ENCODE data around the gene TNFRSF14. TPM values are rescaled to one million over a fixed set of nuclear protein-coding genes. Genes with fewer than 3 reads are reported as not detected.

The TNFRSF14 gene
- polyA plus RNA-seq, 2 of the 4 experiments (the other 2 are of a cell fraction): 0.16 to 0.25 TPM

- no peak for TF ChIP-seq ESRRA (IDR thresholded peaks at IDR 0.05; ENCODE audit: borderline replicate concordance, low read length)
- no peak for TF ChIP-seq CBX8 (IDR thresholded peaks at IDR 0.05)
- no peak for TF ChIP-seq HOXB5 (CRISPR knock-in tag; IDR thresholded peaks at IDR 0.05)
- TF ChIP-seq POLR2AphosphoS2 (conservative IDR thresholded peaks at IDR 0.05; ENCODE audit: low read length): no peak
- no peak for TF ChIP-seq CBX2 (IDR thresholded peaks at IDR 0.05; ENCODE audit: borderline replicate concordance, low read depth)
- TF ChIP-seq, protein P1, sequence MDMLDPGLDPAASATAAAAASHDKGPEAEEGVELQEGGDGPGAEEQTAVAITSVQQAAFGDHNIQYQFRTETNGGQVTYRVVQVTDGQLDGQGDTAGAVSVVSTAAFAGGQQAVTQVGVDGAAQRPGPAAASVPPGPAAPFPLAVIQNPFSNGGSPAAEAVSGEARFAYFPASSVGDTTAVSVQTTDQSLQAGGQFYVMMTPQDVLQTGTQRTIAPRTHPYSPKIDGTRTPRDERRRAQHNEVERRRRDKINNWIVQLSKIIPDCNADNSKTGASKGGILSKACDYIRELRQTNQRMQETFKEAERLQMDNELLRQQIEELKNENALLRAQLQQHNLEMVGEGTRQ (IDR thresholded peaks at IDR 0.05): no peak
Measured at GRCh38 chr1:2564006-2564814, 8.0 kb downstream of the TNFRSF14 start (continued).

GRCh38 chr1:2564815-2565374 is 8.7 kb downstream of the TNFRSF14 start:
- no peaks in the 10 kb centered on the region for H3K4me1 ChIP-seq
- FAIRE-seq: no peak
- no peak overlapping the region for H3K4me3 ChIP-seq
- no peak overlapping the region for H3K4me2 ChIP-seq
- 39% methylated on average over 11 of the region's 14 CpGs for whole genome bisulfite sequencing (ENCODE audit: missing lambda C conversion rate)
- TF ChIP-seq GATA3 (IDR thresholded peaks at IDR 0.05; ENCODE audit: borderline replicate concordance) (no peak), PBX3 (IDR thresholded peaks at IDR 0.05) (no peak), FOSB (CRISPR knock-in tag; IDR thresholded peaks at IDR 0.05) (no peak), EHMT2 (IDR thresholded peaks at IDR 0.05; ENCODE audit: low read depth) (no peak), ESRRA (IDR thresholded peaks at IDR 0.05; ENCODE audit: borderline replicate concordance, low read length) (no peak), RFX5 (IDR thresholded peaks at IDR 0.05) (no peak), ZNF302 (CRISPR knock-in tag; IDR thresholded peaks at IDR 0.05) (no peak), RARB (CRISPR knock-in tag; IDR thresholded peaks at IDR 0.05) (no peak)
- TF ChIP-seq, protein P2, sequence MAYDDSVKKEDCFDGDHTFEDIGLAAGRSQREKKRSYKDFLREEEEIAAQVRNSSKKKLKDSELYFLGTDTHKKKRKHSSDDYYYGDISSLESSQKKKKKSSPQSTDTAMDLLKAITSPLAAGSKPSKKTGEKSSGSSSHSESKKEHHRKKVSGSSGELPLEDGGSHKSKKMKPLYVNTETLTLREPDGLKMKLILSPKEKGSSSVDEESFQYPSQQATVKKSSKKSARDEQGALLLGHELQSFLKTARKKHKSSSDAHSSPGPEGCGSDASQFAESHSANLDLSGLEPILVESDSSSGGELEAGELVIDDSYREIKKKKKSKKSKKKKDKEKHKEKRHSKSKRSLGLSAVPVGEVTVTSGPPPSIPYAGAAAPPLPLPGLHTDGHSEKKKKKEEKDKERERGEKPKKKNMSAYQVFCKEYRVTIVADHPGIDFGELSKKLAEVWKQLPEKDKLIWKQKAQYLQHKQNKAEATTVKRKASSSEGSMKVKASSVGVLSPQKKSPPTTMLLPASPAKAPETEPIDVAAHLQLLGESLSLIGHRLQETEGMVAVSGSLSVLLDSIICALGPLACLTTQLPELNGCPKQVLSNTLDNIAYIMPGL (CRISPR knock-in tag; IDR thresholded peaks at IDR 0.05; ENCODE audit: borderline replicate concordance): no peak
- TF ChIP-seq, protein P3, sequence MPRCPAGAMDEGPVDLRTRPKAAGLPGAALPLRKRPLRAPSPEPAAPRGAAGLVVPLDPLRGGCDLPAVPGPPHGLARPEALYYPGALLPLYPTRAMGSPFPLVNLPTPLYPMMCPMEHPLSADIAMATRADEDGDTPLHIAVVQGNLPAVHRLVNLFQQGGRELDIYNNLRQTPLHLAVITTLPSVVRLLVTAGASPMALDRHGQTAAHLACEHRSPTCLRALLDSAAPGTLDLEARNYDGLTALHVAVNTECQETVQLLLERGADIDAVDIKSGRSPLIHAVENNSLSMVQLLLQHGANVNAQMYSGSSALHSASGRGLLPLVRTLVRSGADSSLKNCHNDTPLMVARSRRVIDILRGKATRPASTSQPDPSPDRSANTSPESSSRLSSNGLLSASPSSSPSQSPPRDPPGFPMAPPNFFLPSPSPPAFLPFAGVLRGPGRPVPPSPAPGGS (IDR thresholded peaks at IDR 0.05): no peak
- TF ChIP-seq, protein P1 (IDR thresholded peaks at IDR 0.05): no peak
- CTCF ChIA-PET: no interaction called here
- no peak overlapping the region for H3K27ac ChIP-seq
- DNase-seq (ENCODE audit: low read depth in 1 of 2, low spot score in 1 of 2): no peak
- no peaks in the 10 kb centered on the region for H3K9me3 ChIP-seq
- POLR2A ChIA-PET: no interaction called here
- no peak for ATAC-seq

All from A549 (cell line).